Peyer's patch (tissue), 4 donors: ENCODE results near the gene RAB33A.

Experiments
- POLR2A ChIP-seq, 2 donors: fragments of 450-650 bp; IDR thresholded peaks; one replicate each; pipeline ENCODE4 v1.5.1; 2017; ENCODE audit warnings: antibody characterized with exemption in 2 of 2, mild to moderate bottlenecking in 2 of 2, moderate library complexity in 2 of 2
- TF ChIP-seq, protein P1 (sequence below), 6 experiments: fragments of 450-650 bp in 4 of 6; fragments of 200-600 bp in 2 of 6; sonication (generic) in 1 of 6; IDR thresholded peaks; one replicate each; pipeline ENCODE4 v1.5.1; 2017 to 2019; ENCODE audit warnings: antibody characterized with exemption in 6 of 6, mild to moderate bottlenecking in 3 of 6, moderate library complexity in 1 of 6

DNA sequence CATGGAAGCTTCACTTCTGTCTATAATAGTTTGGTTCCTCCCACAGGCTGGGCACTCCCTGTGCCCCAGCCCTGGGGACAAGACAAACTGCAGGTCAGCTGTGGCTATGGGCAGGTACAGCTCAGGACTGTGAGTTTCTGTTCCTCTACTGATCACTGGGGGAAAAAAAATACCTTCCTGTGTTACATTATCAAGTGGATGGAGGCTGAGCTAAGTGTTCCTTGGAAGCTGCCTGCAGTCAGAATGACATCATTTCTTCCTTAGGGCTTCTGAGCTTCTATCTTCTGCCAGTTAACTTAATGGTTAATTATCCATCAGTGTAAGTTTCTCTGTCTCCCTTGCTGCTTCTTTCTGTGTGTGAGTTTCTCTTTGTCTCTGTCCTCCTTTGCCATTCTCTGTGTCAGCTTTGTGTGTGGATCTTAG is 4.6 kb downstream of the RAB33A start:
- TF ChIP-seq, protein P1, sequence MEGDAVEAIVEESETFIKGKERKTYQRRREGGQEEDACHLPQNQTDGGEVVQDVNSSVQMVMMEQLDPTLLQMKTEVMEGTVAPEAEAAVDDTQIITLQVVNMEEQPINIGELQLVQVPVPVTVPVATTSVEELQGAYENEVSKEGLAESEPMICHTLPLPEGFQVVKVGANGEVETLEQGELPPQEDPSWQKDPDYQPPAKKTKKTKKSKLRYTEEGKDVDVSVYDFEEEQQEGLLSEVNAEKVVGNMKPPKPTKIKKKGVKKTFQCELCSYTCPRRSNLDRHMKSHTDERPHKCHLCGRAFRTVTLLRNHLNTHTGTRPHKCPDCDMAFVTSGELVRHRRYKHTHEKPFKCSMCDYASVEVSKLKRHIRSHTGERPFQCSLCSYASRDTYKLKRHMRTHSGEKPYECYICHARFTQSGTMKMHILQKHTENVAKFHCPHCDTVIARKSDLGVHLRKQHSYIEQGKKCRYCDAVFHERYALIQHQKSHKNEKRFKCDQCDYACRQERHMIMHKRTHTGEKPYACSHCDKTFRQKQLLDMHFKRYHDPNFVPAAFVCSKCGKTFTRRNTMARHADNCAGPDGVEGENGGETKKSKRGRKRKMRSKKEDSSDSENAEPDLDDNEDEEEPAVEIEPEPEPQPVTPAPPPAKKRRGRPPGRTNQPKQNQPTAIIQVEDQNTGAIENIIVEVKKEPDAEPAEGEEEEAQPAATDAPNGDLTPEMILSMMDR (IDR thresholded peaks at IDR 0.05): no peak
- TF ChIP-seq POLR2A (IDR thresholded peaks at IDR 0.05): no peak
